ENCODE results near the gene AXIN1.

Gene AXIN1

GRCh38 chr16:296806-297510 lies 55.6 kb downstream of the AXIN1 start:
- no peak for TF ChIP-seq CTCF (IDR thresholded peaks at IDR 0.05; ENCODE audit: low read depth, low read length)
- H3K4me3 ChIP-seq (ENCODE audit: low read depth, low read length), result no peak overlapping the region

GRCh38 chr16:296276-296675 lies 56.2 kb downstream of the AXIN1 start:
- TF ChIP-seq CTCF (IDR thresholded peaks at IDR 0.05; ENCODE audit: low read depth, low read length), result no peak

GRCh38 chr16:293043-293775 lies 59.3 kb downstream of the AXIN1 start:
- no peak for TF ChIP-seq CTCF (IDR thresholded peaks at IDR 0.05; ENCODE audit: low read depth, low read length)
- H3K4me3 ChIP-seq (ENCODE audit: low read depth, low read length), result no peak overlapping the region

More at GRCh38 chr16:296276-296675, 56.2 kb downstream of the AXIN1 start:
- no peak overlapping the region for H3K4me3 ChIP-seq (ENCODE audit: low read depth, low read length)

DNA sequence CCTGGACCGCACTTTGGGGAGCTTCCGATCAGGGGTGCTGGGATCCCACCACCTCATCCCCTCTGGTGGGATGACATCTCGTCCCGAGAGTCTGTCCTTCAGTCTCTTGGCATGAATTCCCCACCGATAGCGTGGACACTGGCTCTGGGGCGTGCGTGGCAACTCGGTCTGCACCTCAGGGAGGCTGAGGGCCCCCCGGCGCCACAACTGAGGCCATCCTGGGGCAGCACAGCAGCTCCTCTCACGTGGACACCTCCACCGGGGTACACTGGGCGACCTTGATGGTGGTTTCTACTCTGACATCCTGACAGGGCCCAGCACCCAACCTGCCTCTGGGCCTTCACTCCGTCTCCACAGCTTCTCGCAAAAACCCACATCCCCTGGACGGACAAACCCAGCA lies 61.0 kb downstream of the AXIN1 start:
- H3K4me3 ChIP-seq (ENCODE audit: low read depth, low read length), result no peak overlapping the region
- no peak for TF ChIP-seq CTCF (IDR thresholded peaks at IDR 0.05; ENCODE audit: low read depth, low read length)

DNA sequence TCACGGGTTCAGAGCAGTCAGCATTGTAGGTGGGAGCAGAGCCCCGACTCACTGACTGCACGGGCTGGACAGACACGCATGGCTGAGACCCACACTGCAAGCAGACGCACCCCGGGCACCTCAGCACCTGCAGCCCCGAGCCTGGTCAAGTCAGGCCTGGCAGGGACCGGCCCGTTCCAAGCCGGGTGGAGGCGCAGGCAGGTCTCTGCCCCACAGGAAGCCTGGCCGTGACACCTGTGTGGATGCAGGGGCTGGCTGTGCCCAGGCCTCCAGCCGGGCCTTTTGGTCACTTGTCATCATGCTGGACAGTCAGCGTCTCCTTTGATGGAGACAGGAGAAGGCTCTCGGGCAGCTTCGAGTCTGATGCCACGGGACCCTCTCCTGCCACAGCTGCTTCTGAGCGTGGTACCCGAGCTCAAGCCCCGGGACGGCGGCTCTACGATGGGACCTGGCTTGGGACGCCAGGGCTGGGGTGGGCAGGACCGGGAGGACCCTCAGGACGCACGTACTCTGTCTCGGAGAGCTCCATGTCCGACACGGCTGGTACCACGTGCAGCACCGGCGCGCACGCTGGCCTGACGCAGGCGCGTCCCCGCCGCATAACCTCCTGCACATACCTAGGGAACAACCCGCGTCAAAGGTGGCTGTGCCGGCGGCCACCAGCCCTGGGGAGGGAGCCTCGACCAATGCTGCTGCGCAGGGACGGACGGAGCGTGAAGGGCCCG lies 61.7 kb downstream of the AXIN1 start:
- no peak for TF ChIP-seq CTCF (IDR thresholded peaks at IDR 0.05; ENCODE audit: low read depth, low read length)
- no peak overlapping the region for H3K4me3 ChIP-seq (ENCODE audit: low read depth, low read length)

GRCh38 chr16:290015-290680 lies 62.4 kb downstream of the AXIN1 start:
- no peak for TF ChIP-seq CTCF (IDR thresholded peaks at IDR 0.05; ENCODE audit: low read depth, low read length)

More at GRCh38 chr16:290015-290680, 62.4 kb downstream of the AXIN1 start:
- H3K4me3 ChIP-seq (ENCODE audit: low read depth, low read length), result no peak overlapping the region
